DMS153 (cell line): ENCODE measurements around the gene ZNF700.
"Not testable (repeated sequence)": the region's sequence is repeated elsewhere in the genome, so short reads cannot be mapped to it uniquely, and the experiment has no call there.

ENCODE experiments used
- DNase-seq: peaks from one replicate; lab custom pipeline; 2025; lab: John Stamatoyannopoulos, UW

ZNF700 gene

GRCh38 chr19:11941361-11941887 is 16.5 kb downstream of the ZNF700 start:
- not testable (repeated sequence) for DNase-seq

- DNase-seq: no peak
Measured at GRCh38 chr19:11942008-11942842, 17.3 kb downstream of the ZNF700 start.

GRCh38 chr19:11942843-11943108 is 17.9 kb downstream of the ZNF700 start:
- DNase-seq: no peak

GRCh38 chr19:11944656-11945055 is 19.7 kb downstream of the ZNF700 start:
- DNase-seq: no peak

- no peak for DNase-seq
Measured at GRCh38 chr19:11948646-11949045, 23.7 kb downstream of the ZNF700 start.

- DNase-seq: no peak
Measured at GRCh38 chr19:11949201-11949600, 24.3 kb downstream of the ZNF700 start.

GRCh38 chr19:11949614-11950080 is 24.7 kb downstream of the ZNF700 start:
- not testable (repeated sequence) for DNase-seq

GRCh38 chr19:11950312-11950711 is 25.4 kb downstream of the ZNF700 start:
- no peak for DNase-seq

GRCh38 chr19:11963566-11964355 is 38.9 kb downstream of the ZNF700 start:
- no peak for DNase-seq

- no peak for DNase-seq
Measured at GRCh38 chr19:11964496-11964857, 39.6 kb downstream of the ZNF700 start.

GRCh38 chr19:11964858-11965645 is 40.1 kb downstream of the ZNF700 start, which contains the start of gene ZNF763:
TSS of gene ZNF763 (plus strand) at chr19:11965040. CDS start at chr19:11965209, 169 bp downstream.
- no peak for DNase-seq

- no peak for DNase-seq
Measured at GRCh38 chr19:11970174-11970573, 45.3 kb downstream of the ZNF700 start.

GRCh38 chr19:11971041-11971440 is 46.1 kb downstream of the ZNF700 start:
- no peak for DNase-seq

- no peak for DNase-seq
Measured at GRCh38 chr19:11973019-11973810, 48.3 kb downstream of the ZNF700 start.

- no peak for DNase-seq
Measured at GRCh38 chr19:11978492-11979100, 53.7 kb downstream of the ZNF700 start.

- DNase-seq: no peak
Measured at GRCh38 chr19:11979527-11979926, 54.6 kb downstream of the ZNF700 start.

GRCh38 chr19:11982526-11982925 is 57.6 kb downstream of the ZNF700 start:
- no peak for DNase-seq

GRCh38 chr19:11984986-11985385 is 60.1 kb downstream of the ZNF700 start:
- DNase-seq: no peak

- no peak for DNase-seq
Measured at GRCh38 chr19:11986754-11987153, 61.8 kb downstream of the ZNF700 start.

GRCh38 chr19:11987405-11988281 is 62.7 kb downstream of the ZNF700 start:
- peak; percentile 65 for DNase-seq
